HG03280 (cell line): ENCODE measurements around the gene PRPF40A.
A peak's percentile ranks its signal among the peaks of the same experiment; 100 is the strongest.

Source experiments
- ATAC-seq: cut with Tn5 transposase; IDR thresholded peaks from one replicate; pipeline ENCODE4 v1.9.1; 2021; ENCODE audit warnings: mild to moderate bottlenecking, moderate library complexity; ENCODE audit not compliant: unreplicated experiment

PRPF40A gene

DNA sequence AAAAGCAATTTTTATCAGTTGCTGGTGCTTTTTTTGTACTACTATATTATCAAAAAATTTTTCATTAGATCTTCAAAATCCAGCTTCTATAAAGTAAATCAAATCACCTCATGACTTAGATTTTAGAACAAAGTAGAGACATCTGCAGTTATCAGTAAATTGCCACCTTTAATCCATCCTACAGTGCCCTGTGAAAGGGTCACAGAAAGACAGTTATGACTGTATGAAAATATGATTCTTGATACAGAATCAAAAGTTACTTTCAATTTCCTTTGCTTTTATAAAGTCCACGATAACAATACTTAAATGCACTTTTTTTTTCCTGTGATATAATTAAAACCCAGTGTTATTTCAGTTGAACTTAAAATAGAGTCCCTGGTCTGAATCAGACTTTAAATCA is 61.4 kb downstream of the PRPF40A start:
- no peak for ATAC-seq

GRCh38 chr2:152651834-152652233 is 65.4 kb downstream of the PRPF40A start:
- ATAC-seq, result no peak

GRCh38 chr2:152650768-152651371 is 66.4 kb downstream of the PRPF40A start:
- ATAC-seq, result no peak

DNA sequence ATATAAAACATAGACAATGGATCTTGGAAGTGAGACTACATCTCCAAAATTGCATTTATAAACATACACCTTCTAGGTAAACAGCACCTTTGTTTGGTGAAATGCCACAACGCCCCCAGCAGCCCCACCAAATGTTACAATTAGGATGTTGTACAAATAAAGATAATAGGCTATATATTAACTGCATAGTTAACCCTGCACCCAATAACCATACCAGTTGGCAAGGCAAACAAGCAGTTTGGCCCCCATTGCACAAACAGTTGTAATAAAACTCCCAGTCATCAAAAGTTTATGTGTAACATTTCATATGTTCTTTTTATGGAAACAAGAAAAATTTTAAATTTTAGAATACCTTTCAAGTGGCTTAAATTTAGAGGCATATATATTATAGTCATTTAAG is 67.3 kb downstream of the PRPF40A start:
- no peak for ATAC-seq

- no peak for ATAC-seq
Measured at GRCh38 chr2:152648336-152648735, 68.9 kb downstream of the PRPF40A start.

DNA sequence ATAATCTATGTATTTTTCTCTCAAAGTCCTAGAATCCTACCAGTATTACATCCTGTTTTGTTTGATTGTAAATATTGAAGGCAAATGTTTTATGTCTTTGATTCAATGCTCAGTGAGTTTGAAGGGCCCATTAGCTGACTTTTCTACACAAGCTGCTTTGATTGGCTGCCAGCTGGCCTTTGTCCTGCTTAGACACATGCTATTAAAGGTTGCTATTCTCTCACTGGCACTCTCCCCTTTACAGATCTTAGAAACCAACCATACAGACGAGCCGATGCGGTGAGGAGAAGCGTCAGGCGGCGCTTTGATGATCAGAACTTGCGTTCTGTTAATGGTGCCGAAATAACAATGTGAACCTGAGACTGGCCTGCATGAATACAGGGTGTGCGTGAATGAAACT is 69.7 kb downstream of the PRPF40A start:
- no peak for ATAC-seq

DNA sequence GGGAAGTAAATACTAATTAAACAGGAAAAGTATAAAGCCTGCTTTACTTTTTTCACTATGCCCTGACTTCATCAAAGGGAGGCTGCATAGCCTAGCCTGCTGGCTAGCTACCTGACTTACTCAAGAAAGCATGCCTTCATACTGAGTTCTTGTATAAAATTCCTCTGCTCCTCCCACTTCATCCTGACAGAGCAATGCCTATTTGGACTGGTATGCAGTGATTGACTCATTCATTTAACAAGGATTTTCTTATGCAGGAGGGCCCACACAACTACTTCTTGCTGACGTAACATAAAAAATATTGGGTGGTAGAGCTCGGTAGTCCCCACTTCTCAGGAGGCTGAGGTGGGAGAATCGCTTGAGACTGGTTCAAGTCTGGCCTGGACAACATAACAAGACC is 70.5 kb downstream of the PRPF40A start:
- no peak for ATAC-seq

DNA sequence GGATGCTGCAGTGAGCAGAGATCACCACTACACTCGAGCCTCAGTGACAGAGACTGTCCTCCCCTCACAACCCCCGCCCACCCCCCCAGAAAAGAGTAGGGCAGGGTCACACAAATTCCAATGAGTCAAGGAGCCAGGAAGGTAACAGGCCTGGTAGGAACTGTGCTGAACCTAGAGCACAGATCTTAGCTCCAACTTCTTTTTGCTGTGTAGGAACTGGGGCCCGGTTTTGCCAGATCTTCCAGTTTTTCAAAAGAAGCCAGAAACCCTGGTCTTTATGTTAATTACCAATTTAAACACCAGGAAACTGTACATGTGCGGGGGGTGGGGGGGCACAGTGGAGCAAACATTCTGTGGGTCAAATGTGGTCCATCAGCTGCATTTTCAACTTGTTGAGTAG is 71.0 kb downstream of the PRPF40A start:
- ATAC-seq, result no peak

DNA sequence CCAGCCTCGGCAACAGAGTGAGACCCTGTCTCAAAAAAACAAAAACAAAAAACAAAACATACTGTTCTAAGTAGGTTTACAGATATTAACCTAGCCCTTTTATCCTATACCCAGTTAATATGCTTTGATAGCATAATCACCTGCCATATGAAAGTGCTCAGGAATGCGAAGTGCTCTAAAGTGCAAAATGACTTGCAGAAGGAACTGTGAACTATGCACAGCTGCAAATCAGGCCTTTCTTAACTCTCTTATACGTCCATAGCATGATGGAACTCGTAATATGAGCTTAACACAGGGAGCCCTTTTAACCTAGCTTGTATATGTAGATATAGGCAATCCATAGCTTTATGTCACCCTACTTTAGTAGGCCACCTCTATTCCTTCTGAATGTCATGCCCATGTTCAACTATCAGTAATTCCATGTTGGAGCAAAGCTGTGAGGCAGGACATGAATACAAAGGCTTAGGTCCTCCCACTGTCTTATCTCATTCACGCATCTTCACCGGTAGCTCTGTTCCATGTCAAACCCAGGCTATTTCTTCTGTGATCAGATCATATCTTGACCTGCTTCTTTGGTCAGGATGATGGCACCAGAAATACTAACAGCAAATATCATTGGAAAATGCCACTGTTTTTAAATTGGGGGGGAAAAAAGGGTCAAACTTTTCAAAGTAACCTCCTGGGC is 72.9 kb downstream of the PRPF40A start:
- no peak for ATAC-seq

DNA sequence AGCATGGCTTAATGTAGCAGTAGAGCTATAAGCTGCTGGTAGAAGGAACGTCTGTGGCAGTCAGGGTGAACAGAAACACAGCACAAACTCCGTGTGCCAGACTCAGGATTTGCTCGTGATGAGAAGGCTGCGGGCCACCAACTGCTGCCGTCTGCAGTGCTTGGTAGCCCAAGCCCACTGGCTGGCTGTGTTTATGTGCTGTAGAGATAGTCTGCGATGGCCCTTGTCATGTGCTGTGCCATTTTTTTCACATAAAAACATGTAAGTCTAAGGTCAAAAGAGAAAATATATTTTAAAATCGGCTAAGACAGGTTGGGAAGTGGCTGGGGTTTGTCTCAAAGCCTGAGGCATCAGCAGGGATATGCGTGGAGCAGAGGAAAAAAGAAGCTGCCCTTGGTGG is 78.7 kb downstream of the PRPF40A start:
- no peak for ATAC-seq

- no peak for ATAC-seq
Measured at GRCh38 chr2:152638056-152638455, 79.2 kb downstream of the PRPF40A start.

GRCh38 chr2:152637251-152637650 is 80.0 kb downstream of the PRPF40A start:
- ATAC-seq, result no peak

- peak; percentile 68 for ATAC-seq
Measured at GRCh38 chr2:152635635-152636298, 81.5 kb downstream of the PRPF40A start.

GRCh38 chr2:152632736-152633135 is 84.5 kb downstream of the PRPF40A start:
- ATAC-seq, result no peak

DNA sequence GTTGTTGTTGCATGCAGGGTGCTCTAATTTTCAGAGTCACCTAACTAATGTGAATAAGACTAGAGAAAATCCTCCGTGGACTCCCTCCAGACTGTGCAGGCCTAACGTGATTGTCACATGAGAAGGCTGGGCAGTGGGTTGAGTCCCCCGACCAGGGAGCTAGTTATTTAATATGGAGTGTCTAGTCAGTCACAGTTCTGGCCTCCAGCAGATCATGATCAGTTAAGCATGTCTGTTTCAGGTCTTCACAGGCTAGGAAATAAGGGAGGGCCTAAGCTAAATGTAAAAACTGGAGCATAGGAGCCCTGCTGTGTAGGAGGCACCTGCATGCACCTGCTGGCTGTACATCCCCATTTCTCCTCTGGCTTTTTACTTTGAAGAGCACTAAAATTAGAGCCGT is 86.8 kb downstream of the PRPF40A start:
- ATAC-seq, result no peak

GRCh38 chr2:152629202-152629601 is 88.1 kb downstream of the PRPF40A start:
- ATAC-seq, result no peak

GRCh38 chr2:152627351-152627957 is 89.8 kb downstream of the PRPF40A start:
- ATAC-seq, result no peak

DNA sequence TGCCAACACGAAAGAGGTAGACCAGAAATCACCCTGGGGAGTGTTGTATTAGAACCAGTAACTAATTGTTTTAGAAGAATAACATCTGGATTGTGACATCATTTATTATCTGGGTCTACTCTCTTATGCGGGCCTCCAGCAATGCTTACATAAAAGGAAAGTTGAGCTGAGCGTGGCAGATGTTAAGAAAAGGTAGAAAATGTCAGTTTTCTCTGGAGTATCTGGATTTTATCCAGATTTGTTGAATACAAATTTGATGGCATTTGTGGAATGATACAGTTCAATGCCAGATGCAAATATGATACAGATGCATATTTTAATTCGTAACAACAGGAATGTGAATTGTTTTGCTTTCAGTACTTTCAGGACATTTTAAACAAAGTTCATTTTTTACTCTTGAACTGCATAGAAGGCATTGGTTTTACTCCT is 90.3 kb downstream of the PRPF40A start:
- no peak for ATAC-seq

- no peak for ATAC-seq
Measured at GRCh38 chr2:152624805-152625204, 92.5 kb downstream of the PRPF40A start.

GRCh38 chr2:152623775-152624174 is 93.5 kb downstream of the PRPF40A start:
- ATAC-seq, result no peak

DNA sequence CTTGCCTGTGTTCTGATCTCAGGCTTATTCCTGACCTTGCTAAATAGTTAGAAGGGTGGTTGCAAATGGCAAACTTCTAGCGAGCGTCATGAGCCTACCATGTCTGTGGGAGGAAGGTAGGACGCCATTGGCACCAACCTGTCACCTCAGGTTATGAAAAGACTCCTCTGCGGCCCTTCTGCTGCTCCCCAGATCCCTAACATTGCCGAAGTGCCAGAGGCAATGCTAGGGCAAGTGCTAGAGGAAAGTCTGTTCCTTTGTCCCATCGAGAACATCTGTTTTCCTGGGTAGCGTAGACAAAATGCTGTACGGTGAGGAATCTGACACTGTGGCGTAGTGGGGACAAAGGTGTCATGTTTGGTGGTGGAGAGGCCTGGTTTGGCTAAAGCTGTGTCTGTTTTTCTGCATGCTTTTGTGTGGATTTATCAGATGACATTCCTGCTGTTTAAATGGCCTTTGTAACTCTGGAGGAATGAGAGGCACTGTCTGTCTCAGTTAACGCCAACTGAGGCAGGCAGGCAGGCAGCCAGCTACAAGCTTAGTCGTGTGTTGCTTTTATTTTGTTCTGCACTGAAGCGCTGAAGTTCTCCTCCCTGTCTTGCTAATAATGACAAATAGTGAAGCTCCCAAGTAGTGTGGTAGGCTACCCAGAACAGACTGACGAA is 94.1 kb downstream of the PRPF40A start:
- ATAC-seq, result no peak
